ENCODE data around the gene KICS2.

KICS2 gene

GRCh38 chr12:64173456-64173855 is 48.6 kb downstream of the KICS2 start:
- DNase-seq (ENCODE audit: low read depth in 2 of 2) = no peak

Data from stimulated activated CD8-positive, alpha-beta memory T cell treated with anti-CD3 and anti-CD28 coated beads, Interleukin-2, amount 100 ng/mL, for 1 hour (primary cell).